GM19239 (cell line): ENCODE results near the gene CIROP.

Source experiments
- DNase-seq: peaks from one replicate; pipeline ENCODE4 v3.0.0; 2011; ENCODE audit warnings: low spot score; ENCODE audit not compliant: insufficient read length
- FAIRE-seq: peaks from 2 replicates; lab custom pipeline; 2011; peaks lifted over from hg19 to GRCh38; lab: Jason Lieb, UNC

CIROP gene

GRCh38 chr14:23056145-23056955 is 48.4 kb downstream of the CIROP start:
- DNase-seq (peak; percentile 98), FAIRE-seq (peak; percentile 93)

GRCh38 chr14:23055621-23056144 is 49.1 kb downstream of the CIROP start:
- FAIRE-seq (no peak), DNase-seq (no peak)

GRCh38 chr14:23055147-23055550 is 49.6 kb downstream of the CIROP start:
- DNase-seq (no peak), FAIRE-seq (no peak)

- no peak for DNase-seq
- no peak for FAIRE-seq
Measured at GRCh38 chr14:23054000-23054811, 50.6 kb downstream of the CIROP start.

GRCh38 chr14:23053426-23053825 is 51.4 kb downstream of the CIROP start:
- no peak for DNase-seq

GRCh38 chr14:23052671-23053070 is 52.1 kb downstream of the CIROP start:
- DNase-seq, result no peak
- no peak for FAIRE-seq

More at GRCh38 chr14:23053426-23053825, 51.4 kb downstream of the CIROP start:
- no peak for FAIRE-seq

- FAIRE-seq (no peak), DNase-seq (no peak)
Measured at GRCh38 chr14:23052182-23052623, 52.6 kb downstream of the CIROP start.

GRCh38 chr14:23051141-23052057 is 53.4 kb downstream of the CIROP start:
- FAIRE-seq (no peak), DNase-seq (no peak)
